Sigmoid colon (tissue), 7 donors: ENCODE data around the gene BAX. TPM values are rescaled to one million over a fixed set of nuclear protein-coding genes. Genes with fewer than 3 reads are reported as not detected.

Experiments
- DNase-seq: peaks from one replicate; pipeline ENCODE4 v3.0.0-alpha.2; 2019
- H3K27ac ChIP-seq, 4 donors: fragments of 200-600 bp; sonication (generic); one replicate each; pipeline ENCODE4 v1.5.1; 2016 to 2019; ENCODE audit warnings: mild to moderate bottlenecking in 1 of 4
- H3K27me3 ChIP-seq, 3 donors: fragments of 200-600 bp; sonication (generic); one replicate each; pipeline ENCODE4 v1.5.1; 2019; ENCODE audit warnings: mild to moderate bottlenecking in 1 of 3
- H3K36me3 ChIP-seq, 4 donors: fragments of 200-600 bp; sonication (generic); one replicate each; pipeline ENCODE4 v1.5.1; 2016 to 2019
- H3K4me1 ChIP-seq, 4 donors: fragments of 200-600 bp; sonication (generic); one replicate each; pipeline ENCODE4 v1.5.1; 2017 to 2019
- H3K4me3 ChIP-seq, 4 donors: fragments of 200-600 bp; sonication (generic); one replicate each; pipeline ENCODE4 v1.5.1; 2017 to 2019; ENCODE audit warnings: mild to moderate bottlenecking in 2 of 4, moderate library complexity in 1 of 4
- H3K9me3 ChIP-seq, 4 donors: fragments of 200-600 bp in 3 of 4; sonication (generic) in 3 of 4; one replicate each; pipeline versions ENCODE4 v1.5.1 to v1.6.1; 2013 to 2019
- CTCF ChIP-seq, 4 experiments: fragments of 450-650 bp in 3 of 4; fragments of 200-600 bp in 1 of 4; IDR thresholded peaks; one replicate each; pipeline ENCODE4 v1.5.1; 2016 to 2019; ENCODE audit warnings: antibody characterized with exemption in 4 of 4, mild to moderate bottlenecking in 3 of 4, moderate library complexity in 2 of 4
- EP300 ChIP-seq, 4 donors: sonication (generic); formaldehyde crosslinking; IDR thresholded peaks; one replicate each; pipeline ENCODE4 v1.6.1; 2017; ENCODE audit warnings: antibody characterized with exemption in 4 of 4
- POLR2A ChIP-seq, 2 donors: fragments of 450-650 bp; IDR thresholded peaks; one replicate each; pipeline ENCODE4 v1.6.1; 2016; ENCODE audit warnings: antibody characterized with exemption in 2 of 2, mild to moderate bottlenecking in 2 of 2, moderate library complexity in 2 of 2
- POLR2AphosphoS5 ChIP-seq, 4 donors: sonication (generic); formaldehyde crosslinking; IDR thresholded peaks; one replicate each; pipeline ENCODE4 v1.6.1; 2017; ENCODE audit warnings: antibody characterized with exemption in 4 of 4
- WGBS, 2 donors: extraction: QIAGEN DNeasy Blood & Tissue Kit; methylation state at CpG; one replicate each; pipeline ENCODE4 v1.1.7; 2013; 5-methylcytosine and 5-hydroxymethylcytosine counted together
- intact Hi-C: fragments of 100-400 bp; cut with DNase I; formaldehyde crosslinking; loops from one replicate; pipeline ENCODE4 v1.15.1; 2023
- polyA plus RNA-seq, 3 donors: library from polyadenylated mRNA; stranded (reverse); fragments of 200-250 nt; gene quantifications; one replicate each; pipeline ENCODE4 v1.2.3, GENCODE V29; 2013
- total RNA-seq, 4 donors: library from RNA; depleted of rRNA; stranded (reverse); fragments of >200 nt; gene quantifications; one replicate each; pipeline ENCODE4 v1.1.0, GENCODE V29; 2016
- donor health status: healthy with polysubstance abuse.
- donor health status: Bipolar disorder and iron deficiency.
- donor health status: healthy.

BAX gene
- total and polyA plus RNA-seq, 7 donors = 17.9 to 216 (median 61.5) TPM

GRCh38 chr19:48962849-48963165 lies 8.1 kb downstream of the BAX start:
- Histone ChIP-seq H3K9me3 (no peaks in the 10 kb centered on the region), H3K27ac (peak overlapping the region; percentile 91 to 98 (median 95)), H3K36me3 (peaks cover 6 to 21% (median 11%) of the 10 kb centered on the region in 4 donors), H3K27me3 (no peaks in the 10 kb centered on the region), H3K4me1 (peaks cover 0 to 49% (median 42%) of the 10 kb centered on the region in 4 donors), H3K4me3 (no peak overlapping the region)
- WGBS, 2 donors = 9 to 29% methylated on average over 7 of the region's 7 CpGs
- DNase-seq = no peak
- TF ChIP-seq POLR2A (IDR thresholded peaks at IDR 0.05) = no peak
- intact Hi-C loops = loop anchor here (5.0 to 10.0 kb wide), 2 partner anchors 166 to 328 kb away; partner anchors contain the start of gene DBP

- Histone ChIP-seq H3K4me3 (peak overlapping the region; percentile 24 to 95 (median 90)), H3K27ac (peak overlapping the region; percentile 91 to 98 (median 95)), H3K36me3 (peaks cover 6 to 28% (median 11%) of the 10 kb centered on the region in 4 donors), H3K27me3 (no peaks in the 10 kb centered on the region), H3K4me1 (peaks cover 0 to 51% (median 44%) of the 10 kb centered on the region in 4 donors), H3K9me3 (no peaks in the 10 kb centered on the region)
- TF ChIP-seq CTCF (IDR thresholded peaks at IDR 0.05) (no peak), EP300 (IDR thresholded peaks at IDR 0.05) (peak in 2 of 4 donors; percentile 49 to 52), POLR2AphosphoS5 (IDR thresholded peaks at IDR 0.05) (peak; percentile 69 to 89 (median 76))
- WGBS, 2 donors = 2 to 8% methylated on average over 28 of the region's 28 CpGs
- intact Hi-C loops = loop anchor here (1.0 to 10.0 kb wide), 4 partner anchors 90 to 329 kb away; partner anchors contain the start of genes DBP and HSD17B14
- DNase-seq = peak; percentile 95
Observed at GRCh38 chr19:48963371-48964204, 8.9 kb downstream of the BAX start.

- intact Hi-C loops = loop anchor here (1.0 to 10.0 kb wide), 4 partner anchors 91 to 330 kb away; partner anchors contain the start of genes DBP and HSD17B14
- Histone ChIP-seq H3K27me3 (no peaks in the 10 kb centered on the region), H3K9me3 (no peaks in the 10 kb centered on the region), H3K4me1 (peaks cover 0 to 51% (median 44%) of the 10 kb centered on the region in 4 donors), H3K4me3 (peak overlapping the region; percentile 89 to 95 (median 90)), H3K27ac (peak overlapping the region; percentile 91 to 98 (median 95)), H3K36me3 (peaks cover 11 to 37% (median 16%) of the 10 kb centered on the region in 4 donors)
- WGBS, 2 donors = 10 to 17% methylated on average over 19 of the region's 19 CpGs
- no peak for DNase-seq
- TF ChIP-seq POLR2A (IDR thresholded peaks at IDR 0.05) (no peak), CTCF (IDR thresholded peaks at IDR 0.05) (no peak), POLR2AphosphoS5 (IDR thresholded peaks at IDR 0.05) (no peak), EP300 (IDR thresholded peaks at IDR 0.05) (no peak)
Observed at GRCh38 chr19:48964205-48965039, 9.7 kb downstream of the BAX start.

- intact Hi-C loops = loop anchor here (2.0 to 10.0 kb wide), 2 partner anchors 128 to 330 kb away; partner anchors contain the start of genes DBP and HSD17B14
Observed at GRCh38 chr19:48965040-48965805, 10.5 kb downstream of the BAX start, which contains the start of gene FTL. Gene FTL (plus strand): TSS chr19:48965309. CDS start chr19:48965508, 199 bp downstream.

More at GRCh38 chr19:48965040-48965805, 10.5 kb downstream of the BAX start, which contains the start of gene FTL:
- peak within 1 kb of the TSS; percentile 89 to 95 (median 90) for H3K4me3 ChIP-seq
- peaks cover 0 to 51% (median 44%) of the 10 kb centered on the region in 4 donors for H3K4me1 ChIP-seq
- peaks cover 11 to 45% (median 22%) of the 10 kb centered on the region in 4 donors for H3K36me3 ChIP-seq
- 0% methylated on average over 52 of the region's 52 CpGs for WGBS, 2 donors
- TF ChIP-seq POLR2AphosphoS5 (IDR thresholded peaks at IDR 0.05) (peak; percentile 100), EP300 (IDR thresholded peaks at IDR 0.05) (peak in 1 of 4 donors; percentile 58), CTCF (IDR thresholded peaks at IDR 0.05) (no peak), POLR2A (IDR thresholded peaks at IDR 0.05) (peak; percentile 99)
- peak; percentile 99 for DNase-seq
- H3K27me3 ChIP-seq = no peaks in the 10 kb centered on the region
- peak within 1 kb of the TSS; percentile 91 to 98 (median 95) for H3K27ac ChIP-seq
- no peaks in the 10 kb centered on the region for H3K9me3 ChIP-seq
